K562 (cell line): ENCODE measurements around the gene SEZ6. TPM values are rescaled to one million over a fixed set of nuclear protein-coding genes. Genes with fewer than 3 reads are reported as not detected.

Experiments
- ATAC-seq: fragments of 200-7000 bp; cut with Tn5 transposase; 3 replicates; pipeline ENCODE4 v1.9.1; 2020; ENCODE audit warnings: moderate library complexity
- BruUV-seq: library from RNA; stranded (reverse); fragments of 400-500 nt; replicated peaks from 2 replicates; lab custom pipeline; 2021; lab: Mats Ljungman, UMichigan
- CTCF ChIA-PET: fragments of 300-600 bp; formaldehyde crosslinking; extraction: SDS; loops from one replicate; lab custom pipeline; 2021; ENCODE audit warnings: low intra/inter-chr PET ratio; lab: Yijun Ruan, JAX
- POLR2A ChIA-PET: fragments of 300-600, 350-650 bp; sonication (Branson Sonifier 250); formaldehyde crosslinking; extraction: SDS; loops from one replicate; lab custom pipeline; 2021; ENCODE audit warnings: antibody characterized with exemption, inconsistent platforms; lab: Yijun Ruan, JAX
- DNase-seq, 4 experiments: peaks; one replicate each; pipeline versions ENCODE4 v3.0.0 to v3.0.0-alpha.2; 2011 to 2018; ENCODE audit warnings: low spot score in 3 of 4, mixed read lengths in 3 of 4; ENCODE audit errors: extremely low read depth in 1 of 4
- FAIRE-seq: peaks from 2 replicates; lab custom pipeline; 2011; peaks lifted over from hg19 to GRCh38; lab: Jason Lieb, UNC
- H2AFZ ChIP-seq: 2 replicates; pipeline ENCODE4 v1.6.0; 2011; ENCODE audit warnings: low read depth, low read length, control low read depth, inconsistent platforms
- H3K27ac ChIP-seq: fragments of 200-600 bp; 3 replicates; pipeline ENCODE4 v1.8.0; 2011; ENCODE audit warnings: low read depth, mild to moderate bottlenecking, control low read depth, inconsistent platforms, low read length, moderate library complexity, mixed read lengths; ENCODE audit errors: extremely low read depth
- H3K27me3 ChIP-seq, 2 experiments: fragments of 300-600 bp in 1 of 2; 2 replicates in 1 of 2; 3 replicates in 1 of 2; pipeline versions ENCODE4 v1.6.0 to v1.8.0; 2011; ENCODE audit warnings: inconsistent platforms in 2 of 2, low read length in 2 of 2, mild to moderate bottlenecking in 1 of 2, mixed read lengths in 1 of 2, moderate library complexity in 1 of 2; ENCODE audit not compliant: control insufficient read depth in 2 of 2, insufficient read depth in 2 of 2
- H3K36me3 ChIP-seq: fragments of 300-600 bp; 3 replicates; pipeline ENCODE4 v1.8.0; 2011; ENCODE audit warnings: mild to moderate bottlenecking, low read length, inconsistent platforms; ENCODE audit not compliant: control insufficient read depth, insufficient read depth
- H3K4me1 ChIP-seq, 2 experiments: fragments of 200-600 bp in 1 of 2; replicated peaks in 1 of 2; 2 replicates in 1 of 2; 3 replicates in 1 of 2; pipeline versions ENCODE4 v1.5.1 to v1.8.0; 2011; ENCODE audit warnings: inconsistent platforms in 2 of 2, low read length in 2 of 2, mild to moderate bottlenecking in 1 of 2, mixed read lengths in 1 of 2, moderate library complexity in 1 of 2; ENCODE audit not compliant: control insufficient read depth in 2 of 2, insufficient read depth in 2 of 2
- H3K4me2 ChIP-seq: 2 replicates; pipeline ENCODE4 v1.6.1; 2011; ENCODE audit warnings: low read length, control low read depth, inconsistent platforms, mixed read lengths; ENCODE audit not compliant: insufficient read depth
- H3K4me3 ChIP-seq: fragments of 200-600 bp; sonication (generic), shearing (Covaris generic); 2 replicates; pipeline ENCODE4 v1.5.1; 2016; ENCODE audit warnings: control low read depth, inconsistent platforms
- H3K79me2 ChIP-seq: fragments of 200-600 bp; 3 replicates; pipeline ENCODE4 v1.8.0; 2011; ENCODE audit warnings: low read length, inconsistent platforms; ENCODE audit not compliant: control insufficient read depth, insufficient read depth
- H3K9ac ChIP-seq, 2 experiments: 2 replicates each; pipeline versions ENCODE4 v1.6.0 to v1.6.1; 2011; ENCODE audit warnings: low read depth in 2 of 2, low read length in 2 of 2, control low read depth in 1 of 2, inconsistent platforms in 1 of 2, mild to moderate bottlenecking in 1 of 2, mixed read lengths in 1 of 2; ENCODE audit not compliant: insufficient read depth in 1 of 2
- H3K9me1 ChIP-seq: one replicate; pipeline ENCODE4 v1.6.0; 2011; ENCODE audit warnings: inconsistent platforms, mild to moderate bottlenecking, low read length, moderate library complexity; ENCODE audit not compliant: control insufficient read depth, insufficient read depth
- H3K9me3 ChIP-seq: replicated peaks from 2 replicates; pipeline ENCODE4 v1.5.1; 2011; ENCODE audit warnings: low read depth, low read length, inconsistent platforms; ENCODE audit not compliant: control insufficient read depth, insufficient read depth
- H4K20me1 ChIP-seq: replicated peaks from 2 replicates; pipeline ENCODE4 v1.6.1; 2011; ENCODE audit warnings: low read length, inconsistent platforms, mixed read lengths; ENCODE audit not compliant: control insufficient read depth, insufficient read depth
- BHLHE40 ChIP-seq: IDR thresholded peaks from 2 replicates; pipeline ENCODE4 v1.6.1; 2011; ENCODE audit warnings: low read length, improper control_type of control experiment
- EGR1 ChIP-seq: fragments of 450-650 bp; conservative IDR thresholded peaks from 2 replicates; pipeline ENCODE4 v1.6.1; 2017; ENCODE audit warnings: mild to moderate bottlenecking
- GATA2 ChIP-seq: sonication (generic); formaldehyde crosslinking; IDR thresholded peaks from 2 replicates; pipeline ENCODE4 v1.4.0; 2020; ENCODE audit warnings: mild to moderate bottlenecking, missing genetic modification reagents
- MAZ ChIP-seq, 2 experiments: fragments of 450-650 bp in 1 of 2; sonication (generic) in 1 of 2; formaldehyde crosslinking; IDR thresholded peaks in 1 of 2; conservative IDR thresholded peaks in 1 of 2; 2 replicates each; pipeline versions ENCODE4 v1.4.0 to v1.5.0; 2020; ENCODE audit warnings: mild to moderate bottlenecking in 1 of 2, missing genetic modification reagents in 1 of 2
- MTA1 ChIP-seq: fragments of 450-650 bp; IDR thresholded peaks from 2 replicates; pipeline ENCODE4 v1.6.1; 2017; ENCODE audit warnings: borderline replicate concordance
- NELFE ChIP-seq: IDR thresholded peaks from 2 replicates; pipeline ENCODE4 v1.6.1; 2011; ENCODE audit warnings: mild to moderate bottlenecking; ENCODE audit not compliant: insufficient read depth, insufficient read length
- RHOXF2B ChIP-seq: fragments of 250-450 bp; sonication (Bioruptor Pico); conservative IDR thresholded peaks from 2 replicates; pipeline ENCODE4 v1.5.1; 2021
- SMC3 ChIP-seq: conservative IDR thresholded peaks from 2 replicates; pipeline ENCODE4 v1.6.1; 2011; ENCODE audit warnings: low read depth, low read length, improper control_type of control experiment; ENCODE audit not compliant: insufficient read depth
- TARDBP ChIP-seq: fragments of 450-650 bp; IDR thresholded peaks from 2 replicates; pipeline ENCODE4 v1.6.1; 2016
- TCFL5 ChIP-seq: fragments of 250-450 bp; sonication (Bioruptor Pico); conservative IDR thresholded peaks from 2 replicates; pipeline ENCODE4 v1.6.1; 2021; ENCODE audit warnings: mild to moderate bottlenecking, moderate library complexity, matching md5 sums
- ZBTB40 ChIP-seq, 2 experiments: fragments of 450-650 bp in 1 of 2; sonication (generic) in 1 of 2; formaldehyde crosslinking in 1 of 2; IDR thresholded peaks; 2 replicates each; pipeline versions ENCODE4 v1.7.1 to v1.9.0; 2016 to 2022; ENCODE audit warnings: inconsistent platforms in 1 of 2, mild to moderate bottlenecking in 1 of 2, missing genetic modification reagents in 1 of 2
- ZNF24 ChIP-seq: fragments of 450-650 bp; IDR thresholded peaks from 2 replicates; pipeline ENCODE4 v1.6.1; 2016
- ZNF583 ChIP-seq: fragments of 250-450 bp; sonication (Bioruptor Pico); IDR thresholded peaks from 2 replicates; pipeline ENCODE4 v1.4.0; 2020
- ZNF668 ChIP-seq: fragments of 250-450 bp; sonication (Bioruptor Pico); IDR thresholded peaks from 2 replicates; pipeline ENCODE4 v1.8.0; 2022; ENCODE audit warnings: mild to moderate bottlenecking, inconsistent platforms
- WGBS: fragments of 100-300 bp; shearing (Covaris generic); methylation state at CpG from one replicate; pipeline ENCODE4 v1.1.6; 2016; ENCODE audit warnings: low coverage, mixed read lengths; ENCODE audit not compliant: insufficient coverage; ENCODE audit errors: missing lambda C conversion rate; 5-methylcytosine and 5-hydroxymethylcytosine counted together
- in situ Hi-C: fragments of 300-500 bp; cut with MboI; formaldehyde crosslinking; loops from 4 replicates; pipeline ENCODE4 v1.15.0; 2018; ENCODE audit warnings: inconsistent platforms, mixed read lengths
- intact Hi-C: fragments of 100-400 bp; cut with micrococcal nuclease; formaldehyde crosslinking; loops from 2 replicates; pipeline ENCODE4 v1.14.2; 2022
- polyA plus RNA-seq, 8 experiments: library from polyadenylated mRNA; depleted of rRNA in 4 of 8; stranded (reverse) in 5 of 8; unstranded in 3 of 8; fragments of >200 nt; fragmentation: Nextera tagmentation in 2 of 8; fragmentation: Illumina TruSeq in 1 of 8; extraction: Ambion mirVana in 2 of 8; extraction: Trizol in 1 of 8; gene quantifications; 2 replicates each; pipeline versions ENCODE4 v1.2.1 to v1.2.3, GENCODE V29; 2011 to 2014; ENCODE audit warnings: inconsistent platforms in 1 of 8, missing spikeins in 1 of 8
- total RNA-seq, 7 experiments: library from RNA; depleted of rRNA in 6 of 7; stranded (reverse); fragments of >200 nt in 6 of 7; fragmentation: Illumina TruSeq in 2 of 7; extraction: Trizol in 2 of 7; gene quantifications; 2 replicates each; pipeline versions ENCODE4 v1.2.1 to v1.2.3, GENCODE V29; 2011 to 2021; ENCODE audit warnings: low replicate concordance in 1 of 7

Gene SEZ6
- total and polyA plus RNA-seq, 9 of the 15 experiments (the other 6 are each of a cell fraction or from before 2014, with no cell fraction given), result not detected

- ChIA-PET CTCF (no interaction called here), POLR2A (interaction anchor here (0.6 to 2.6 kb wide), 9 partner anchors 8 to 201 kb away, joined by 3 to 25 read pairs (median 4); no protein-coding TSS in a partner anchor)
- Histone ChIP-seq H3K4me3 (no peak overlapping the region), H3K79me2 (peaks cover 51% of the 10 kb centered on the region), H3K4me1 (peaks cover 6 to 45% of the 10 kb centered on the region in 2 experiments), H4K20me1 (peaks cover 14% of the 10 kb centered on the region; the same call in 1 of the 2 replicates), H3K9me3 (no peaks in the 10 kb centered on the region), H3K9ac (peak overlapping the region in 1 of 2 experiments; percentile 8; a peak in 1 of 4 replicates), H3K9me1 (no peaks in the 10 kb centered on the region), H3K27me3 (no peaks in the 10 kb centered on the region), H2AFZ (no peak overlapping the region), H3K36me3 (peaks cover 67% of the 10 kb centered on the region), H3K27ac (peak overlapping the region; percentile 41; the same call in 2 of the 3 replicates), H3K4me2 (no peak overlapping the region; the same call in 1 of the 2 replicates)
- intact Hi-C loops, result loop anchor here (5.0 kb wide), 1 partner anchor 329 kb away; the partner anchor contains the start of gene SPAG5
- no TSS peak for BruUV-seq
- FAIRE-seq (no peak), DNase-seq (no peak), ATAC-seq (no peak)
- WGBS, result 71% methylated on average over 2 of the region's 2 CpGs
- in situ Hi-C loops, result no loop called here
- TF ChIP-seq GATA2 (no peak), BHLHE40 (no peak), MTA1 (no peak), ZBTB40 (IDR thresholded peaks at IDR 0.05) (0 out of 2 replicates have a peak, but pooled peaks have one; percentile 1), ZBTB40 (CRISPR knock-in tag; IDR thresholded peaks at IDR 0.05) (no peak), ZNF24 (no peak), TARDBP (no peak), EGR1 (no peak), SMC3 (no peak), TCFL5 (CRISPR knock-in tag) (no peak), RHOXF2B (CRISPR knock-in tag) (no peak), NELFE (no peak), ZNF583 (CRISPR knock-in tag) (no peak), MAZ (CRISPR knock-in tag; conservative IDR thresholded peaks at IDR 0.05 in 1 of 2, IDR thresholded peaks at IDR 0.05 in 1 of 2) (no peak), ZNF668 (CRISPR knock-in tag) (no peak)
Measured at GRCh38 chr17:28926366-28926765, 79.5 kb downstream of the SEZ6 start.
